CD4-positive, alpha-beta memory T cell (primary cell): ENCODE data around the gene WDTC1. TPM values are rescaled to one million over a fixed set of nuclear protein-coding genes. Genes with fewer than 3 reads are reported as not detected.

ENCODE experiments used
- CTCF ChIA-PET: fragments of 350-600 bp; sonication (Branson Sonifier 250); formaldehyde crosslinking; loops from one replicate; lab custom pipeline; 2021; ENCODE audit warnings: inconsistent platforms; ENCODE audit not compliant: partially characterized antibody; lab: Charles Lee
- POLR2A ChIA-PET: fragments of 350-600 bp; sonication (Branson Sonifier 250); formaldehyde crosslinking; loops from one replicate; lab custom pipeline; 2021; ENCODE audit not compliant: partially characterized antibody; lab: Charles Lee
- DNase-seq, 5 donors: peaks; one replicate each; pipeline versions ENCODE4 v3.0.0 to v3.0.0-alpha.2; 2020 to 2022; ENCODE audit warnings: mixed read lengths in 1 of 5
- H3K27ac ChIP-seq: one replicate; pipeline ENCODE4 v1.7.0; 2013; ENCODE audit warnings: low read depth, low read length
- H3K27me3 ChIP-seq: 2 replicates; pipeline ENCODE4 v1.7.0; 2013; ENCODE audit warnings: mild to moderate bottlenecking, low read length, moderate library complexity; ENCODE audit not compliant: insufficient read depth
- H3K36me3 ChIP-seq: 2 replicates; pipeline ENCODE4 v1.7.0; 2013; ENCODE audit warnings: mild to moderate bottlenecking, low read length, moderate library complexity; ENCODE audit not compliant: insufficient read depth
- H3K4me1 ChIP-seq: 2 replicates; pipeline ENCODE4 v1.7.0; 2013; ENCODE audit warnings: mild to moderate bottlenecking, low read length, moderate library complexity; ENCODE audit not compliant: insufficient read depth
- H3K4me3 ChIP-seq, 2 donors: one replicate each; pipeline ENCODE4 v1.7.0; 2013; ENCODE audit warnings: low read length in 2 of 2, mild to moderate bottlenecking in 1 of 2
- H3K9me3 ChIP-seq, 2 donors: one replicate each; pipeline ENCODE4 v1.7.0; 2013; ENCODE audit warnings: low read length in 2 of 2, control low read depth in 1 of 2; ENCODE audit not compliant: control insufficient read depth in 1 of 2
- H3K27ac Mint-ChIP-seq, 7 donors: one replicate each; pipeline ENCODE4 v1.8.0; 2020 to 2021; ENCODE audit warnings: mixed read lengths in 7 of 7, mild to moderate bottlenecking in 6 of 7, inconsistent platforms in 3 of 7, moderate library complexity in 3 of 7
- H3K27me3 Mint-ChIP-seq, 2 donors: one replicate each; pipeline ENCODE4 v1.8.0; 2020 to 2021; ENCODE audit warnings: mixed read lengths in 2 of 2
- H3K36me3 Mint-ChIP-seq, 2 donors: one replicate each; pipeline ENCODE4 v1.8.0; 2020 to 2021; ENCODE audit warnings: mixed read lengths in 2 of 2, inconsistent platforms in 1 of 2, mild to moderate bottlenecking in 1 of 2
- H3K4me1 Mint-ChIP-seq, 4 donors: one replicate each; pipeline ENCODE4 v1.8.0; 2020 to 2021; ENCODE audit warnings: mixed read lengths in 4 of 4, mild to moderate bottlenecking in 1 of 4
- H3K4me3 Mint-ChIP-seq, 8 donors: one replicate each; pipeline ENCODE4 v1.8.0; 2020 to 2021; ENCODE audit warnings: mixed read lengths in 8 of 8, mild to moderate bottlenecking in 7 of 8, moderate library complexity in 6 of 8, inconsistent platforms in 3 of 8
- H3K9me3 Mint-ChIP-seq, 8 donors: one replicate each; pipeline ENCODE4 v1.8.0; 2020 to 2021; ENCODE audit warnings: mixed read lengths in 8 of 8, mild to moderate bottlenecking in 5 of 8, inconsistent platforms in 3 of 8, moderate library complexity in 1 of 8
- intact Hi-C: fragments of 100-400 bp; cut with micrococcal nuclease; formaldehyde crosslinking; loops from one replicate; pipeline ENCODE4 v1.15.1; 2023
- polyA plus RNA-seq, 2 donors: library from polyadenylated mRNA; unstranded; fragments of 300-500 nt; fragmentation: Illumina TruSeq; gene quantifications; one replicate each; pipeline ENCODE4 v1.2.3, GENCODE V29; 2021
- total RNA-seq, 2 experiments: library from RNA; stranded (reverse); gene quantifications; one replicate each; pipeline ENCODE4 v1.2.3, GENCODE V29; 2021

Gene WDTC1
- total and polyA plus RNA-seq, 4 experiments from 2014 or later, result 1.1 to 54.5 (median 29.9) TPM

- Histone ChIP-seq H3K36me3 (peaks cover 15% of the 10 kb centered on the region), H3K4me3 (peak overlapping the region; percentile 1 to 82), H3K9me3 (no peaks in the 10 kb centered on the region), H3K27me3 (no peaks in the 10 kb centered on the region), H3K4me1 (peaks cover 55% of the 10 kb centered on the region), H3K27ac (peak overlapping the region; percentile 80)
- no peaks in the 10 kb centered on the region for H3K27me3 Mint-ChIP-seq
- no peak for DNase-seq
- peaks cover 33 to 68% (median 51%) of the 10 kb centered on the region in 4 donors for H3K4me1 Mint-ChIP-seq
- intact Hi-C loops, result loop anchor here (1.0 kb wide), 1 partner anchor 14 kb away; no protein-coding TSS in a partner anchor
- CTCF ChIA-PET, result interaction anchor here (0.6 to 9.6 kb wide), 8 partner anchors 11 to 236 kb away, joined by 3 to 105 read pairs (median 4); no protein-coding TSS in a partner anchor
- H3K36me3 Mint-ChIP-seq, result peaks cover 16 to 45% of the 10 kb centered on the region in 2 donors
- peak overlapping the region; percentile 92 to 96 (median 95) for H3K27ac Mint-ChIP-seq
- POLR2A ChIA-PET, result interaction anchor here (0.8 to 8.3 kb wide), 6 partner anchors 11 to 599 kb away, joined by 3 to 202 read pairs (median 10); partner anchors contain the start of genes MAP3K6 and TMEM222
- H3K4me3 Mint-ChIP-seq, result peak overlapping the region; percentile 90 to 99 (median 97)
- no peaks in the 10 kb centered on the region for H3K9me3 Mint-ChIP-seq
These were observed 109.2 kb downstream of the WDTC1 start for GRCh38 chr1:27343639-27344025.

GRCh38 chr1:27345272-27345671, 110.8 kb downstream of the WDTC1 start:
- Histone ChIP-seq H3K4me3 (no peak overlapping the region), H3K36me3 (peaks cover 17% of the 10 kb centered on the region), H3K27me3 (no peaks in the 10 kb centered on the region), H3K9me3 (no peaks in the 10 kb centered on the region), H3K4me1 (peaks cover 51% of the 10 kb centered on the region), H3K27ac (no peak overlapping the region)
- no peaks in the 10 kb centered on the region for H3K9me3 Mint-ChIP-seq
- DNase-seq, result no peak
- peaks cover 16 to 44% of the 10 kb centered on the region in 2 donors for H3K36me3 Mint-ChIP-seq
- H3K4me3 Mint-ChIP-seq, result peak overlapping the region in 5 of 8 donors; percentile 45 to 82 (median 67)
- peaks cover 24 to 55% (median 39%) of the 10 kb centered on the region in 4 donors for H3K4me1 Mint-ChIP-seq
- no peaks in the 10 kb centered on the region for H3K27me3 Mint-ChIP-seq
- CTCF ChIA-PET, result interaction anchor here (0.6 to 9.6 kb wide), 8 partner anchors 12 to 318 kb away, joined by 3 to 105 read pairs (median 4); partner anchors contain the start of gene CD164L2
- H3K27ac Mint-ChIP-seq, result peak overlapping the region in 1 of 7 donors; percentile 81
- POLR2A ChIA-PET, result interaction anchor here (1.0 to 8.3 kb wide), 4 partner anchors 10 to 111 kb away, joined by 3 to 202 read pairs (median 32); partner anchors contain the start of genes TMEM222 and WDTC1
- intact Hi-C loops, result no loop called here

DNA sequence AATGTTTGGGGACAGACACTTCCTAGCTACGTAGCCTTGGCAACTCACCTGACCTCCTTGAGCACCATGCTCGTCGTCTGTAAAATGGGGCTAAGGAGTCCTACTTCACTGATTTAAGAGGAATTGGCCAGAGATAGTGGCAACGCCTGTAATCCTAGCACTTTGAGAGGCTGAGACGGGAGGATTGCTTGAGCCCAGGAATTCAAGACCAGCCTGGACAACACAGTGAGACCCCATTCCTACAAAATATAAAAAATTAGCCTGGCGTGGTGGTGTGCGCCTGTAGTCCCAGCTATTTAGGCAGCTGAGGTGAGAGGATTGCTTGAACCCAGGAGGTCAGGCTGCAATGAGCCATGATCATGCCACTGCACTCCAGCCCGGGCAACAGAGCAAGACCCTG, 111.9 kb downstream of the WDTC1 start:
- Histone ChIP-seq H3K36me3 (peaks cover 22% of the 10 kb centered on the region), H3K27me3 (no peaks in the 10 kb centered on the region), H3K27ac (no peak overlapping the region), H3K9me3 (no peaks in the 10 kb centered on the region), H3K4me1 (peaks cover 42% of the 10 kb centered on the region), H3K4me3 (no peak overlapping the region)
- ChIA-PET CTCF (interaction anchor here (1.1 to 9.6 kb wide), 5 partner anchors 11 to 45 kb away, joined by 3 to 105 read pairs (median 6); no protein-coding TSS in a partner anchor), POLR2A (interaction anchor here (0.7 to 8.3 kb wide), 2 partner anchors 10 to 24 kb away, joined by 3 to 202 read pairs; no protein-coding TSS in a partner anchor)
- DNase-seq, result no peak
- H3K4me1 Mint-ChIP-seq, result peaks cover 18 to 46% (median 32%) of the 10 kb centered on the region in 4 donors
- intact Hi-C loops, result no loop called here
- H3K36me3 Mint-ChIP-seq, result peaks cover 16 to 46% of the 10 kb centered on the region in 2 donors
- peak overlapping the region in 4 of 7 donors; percentile 53 to 82 (median 62) for H3K27ac Mint-ChIP-seq
- no peaks in the 10 kb centered on the region for H3K27me3 Mint-ChIP-seq
- no peaks in the 10 kb centered on the region for H3K9me3 Mint-ChIP-seq
- H3K4me3 Mint-ChIP-seq, result peak overlapping the region in 5 of 8 donors; percentile 27 to 73 (median 54)

GRCh38 chr1:27346991-27347624, 112.7 kb downstream of the WDTC1 start:
- H3K27ac Mint-ChIP-seq, result peak overlapping the region in 2 of 7 donors; percentile 18 to 53
- Histone ChIP-seq H3K27me3 (no peaks in the 10 kb centered on the region), H3K4me1 (peaks cover 39% of the 10 kb centered on the region), H3K36me3 (peaks cover 25% of the 10 kb centered on the region), H3K9me3 (no peaks in the 10 kb centered on the region), H3K27ac (no peak overlapping the region), H3K4me3 (no peak overlapping the region)
- intact Hi-C loops, result no loop called here
- no peaks in the 10 kb centered on the region for H3K27me3 Mint-ChIP-seq
- DNase-seq, result no peak
- H3K9me3 Mint-ChIP-seq, result no peaks in the 10 kb centered on the region
- H3K36me3 Mint-ChIP-seq, result peaks cover 16 to 47% of the 10 kb centered on the region in 2 donors
- peak overlapping the region in 1 of 8 donors; percentile 55 for H3K4me3 Mint-ChIP-seq
- H3K4me1 Mint-ChIP-seq, result peaks cover 16 to 42% (median 27%) of the 10 kb centered on the region in 4 donors
- ChIA-PET POLR2A (interaction anchor here (0.7 to 8.3 kb wide), 2 partner anchors 9 to 24 kb away, joined by 3 to 202 read pairs; no protein-coding TSS in a partner anchor), CTCF (interaction anchor here (1.1 to 9.6 kb wide), 3 partner anchors 10 to 45 kb away, joined by 4 to 105 read pairs (median 6); no protein-coding TSS in a partner anchor)

- ChIA-PET POLR2A (interaction anchor here (0.5 to 15.5 kb wide), 5 partner anchors 6 to 256 kb away, joined by 3 to 202 read pairs (median 15); partner anchors contain the start of genes MAP3K6, SYTL1 and WASF2), CTCF (interaction anchor here (0.9 to 2.5 kb wide), 4 partner anchors 8 to 47 kb away, joined by 3 to 13 read pairs (median 6); partner anchors contain the start of gene SYTL1)
- H3K36me3 Mint-ChIP-seq, result peaks cover 16 to 36% of the 10 kb centered on the region in 2 donors
- peaks cover 11 to 32% (median 13%) of the 10 kb centered on the region in 4 donors for H3K4me1 Mint-ChIP-seq
- no peaks in the 10 kb centered on the region for H3K27me3 Mint-ChIP-seq
- H3K9me3 Mint-ChIP-seq, result no peaks in the 10 kb centered on the region
- H3K4me3 Mint-ChIP-seq, result peak overlapping the region in 6 of 8 donors; percentile 17 to 72 (median 55)
- peak in 1 of 5 donors; percentile 33 for DNase-seq
- Histone ChIP-seq H3K36me3 (peaks cover 25% of the 10 kb centered on the region), H3K27me3 (no peaks in the 10 kb centered on the region), H3K9me3 (no peaks in the 10 kb centered on the region), H3K4me1 (peaks cover 32% of the 10 kb centered on the region), H3K4me3 (peak overlapping the region in 1 of 2 donors; percentile 34), H3K27ac (peak overlapping the region; percentile 44)
- intact Hi-C loops, result loop anchor here (1.0 kb wide), 1 partner anchor 8 kb away; no protein-coding TSS in a partner anchor
- peak overlapping the region in 4 of 7 donors; percentile 18 to 68 (median 42) for H3K27ac Mint-ChIP-seq
These were observed 114.7 kb downstream of the WDTC1 start for GRCh38 chr1:27348861-27349783.
